Muscle layer of colon (tissue), 2 donors: ENCODE results near the gene LRRC1.

ENCODE experiments used
- H3K27ac ChIP-seq: one replicate; pipeline ENCODE4 v1.7.0; 2013; ENCODE audit warnings: low read depth, mild to moderate bottlenecking, low read length, moderate library complexity
- H3K27me3 ChIP-seq, 2 donors: one replicate each; pipeline ENCODE4 v1.7.0; 2013; ENCODE audit warnings: low read length in 2 of 2, mild to moderate bottlenecking in 2 of 2; ENCODE audit not compliant: insufficient read depth in 2 of 2, control insufficient read depth in 1 of 2
- H3K36me3 ChIP-seq: one replicate; pipeline ENCODE4 v1.7.0; 2013; ENCODE audit warnings: mild to moderate bottlenecking, low read length; ENCODE audit not compliant: insufficient read depth
- H3K4me1 ChIP-seq: one replicate; pipeline ENCODE4 v1.7.0; 2013; ENCODE audit warnings: mild to moderate bottlenecking, low read length; ENCODE audit not compliant: insufficient read depth
- H3K4me3 ChIP-seq, 2 donors: one replicate each; pipeline ENCODE4 v1.7.0; 2013; ENCODE audit warnings: low read length in 2 of 2, low read depth in 1 of 2, mild to moderate bottlenecking in 1 of 2, moderate library complexity in 1 of 2
- H3K9ac ChIP-seq: one replicate; pipeline ENCODE4 v1.7.0; 2013; ENCODE audit warnings: low read length
- H3K9me3 ChIP-seq: one replicate; pipeline ENCODE4 v1.7.0; 2013; ENCODE audit warnings: mild to moderate bottlenecking, low read length
- donor health status: abdominal sarcoma.
- donor health status: Adenocarcinoma of cecum.

LRRC1 gene

GRCh38 chr6:53929821-53930120, 135.0 kb downstream of the LRRC1 start:
- no peaks in the 10 kb centered on the region for H3K36me3 ChIP-seq
- no peak overlapping the region for H3K9ac ChIP-seq
- no peaks in the 10 kb centered on the region for H3K27me3 ChIP-seq
- no peak overlapping the region for H3K27ac ChIP-seq
- H3K9me3 ChIP-seq = no peaks in the 10 kb centered on the region
- H3K4me3 ChIP-seq = no peak overlapping the region
- peaks cover 3% of the 10 kb centered on the region for H3K4me1 ChIP-seq

DNA sequence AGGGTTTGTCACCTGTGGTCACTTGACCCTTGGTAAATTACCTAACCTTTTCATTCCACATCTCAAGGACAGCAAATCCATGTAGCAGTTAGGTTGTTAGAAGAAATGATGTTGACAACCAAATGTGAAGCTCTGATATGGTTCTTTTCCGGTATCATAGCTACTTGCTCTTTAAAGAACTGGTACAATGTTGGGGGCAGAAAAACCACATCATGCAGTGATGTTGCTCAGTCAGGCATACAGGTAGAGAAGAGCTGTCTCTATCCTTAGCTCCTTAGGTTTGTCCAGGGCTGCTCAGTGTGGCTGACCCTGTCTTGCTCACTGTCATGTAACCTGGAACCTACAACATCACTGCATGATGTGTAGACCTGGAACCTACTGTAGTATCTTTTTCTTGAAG, 135.5 kb downstream of the LRRC1 start:
- Histone ChIP-seq H3K4me1 (peaks cover 3% of the 10 kb centered on the region), H3K9me3 (no peaks in the 10 kb centered on the region), H3K27ac (no peak overlapping the region), H3K9ac (no peak overlapping the region), H3K27me3 (no peaks in the 10 kb centered on the region), H3K36me3 (no peaks in the 10 kb centered on the region), H3K4me3 (no peak overlapping the region)

DNA sequence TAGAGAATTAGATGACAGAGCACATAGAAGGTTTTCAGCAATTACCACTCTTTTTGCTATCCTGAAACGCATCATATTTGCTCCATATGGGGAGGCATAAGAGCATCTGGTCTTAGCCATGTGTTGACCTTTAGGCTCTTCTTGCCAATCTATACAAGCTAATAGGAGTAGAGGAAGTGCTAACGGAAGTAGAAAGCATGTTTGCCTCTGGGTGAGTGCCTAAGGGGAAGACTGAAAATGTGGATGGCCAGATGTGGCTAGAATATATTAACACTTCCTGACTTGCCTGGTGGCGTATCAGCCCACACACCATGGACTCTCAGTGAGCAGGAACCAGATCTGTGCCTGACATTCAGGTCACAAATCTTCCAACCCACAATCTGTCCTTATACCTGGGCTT, 136.3 kb downstream of the LRRC1 start:
- Histone ChIP-seq H3K4me1 (peaks cover 3% of the 10 kb centered on the region), H3K27ac (no peak overlapping the region), H3K9ac (no peak overlapping the region), H3K4me3 (no peak overlapping the region), H3K27me3 (no peaks in the 10 kb centered on the region), H3K36me3 (no peaks in the 10 kb centered on the region), H3K9me3 (no peaks in the 10 kb centered on the region)

GRCh38 chr6:53932516-53932915, 137.7 kb downstream of the LRRC1 start:
- Histone ChIP-seq H3K36me3 (no peaks in the 10 kb centered on the region), H3K9ac (no peak overlapping the region), H3K9me3 (no peaks in the 10 kb centered on the region), H3K4me3 (no peak overlapping the region), H3K27me3 (no peaks in the 10 kb centered on the region), H3K27ac (no peak overlapping the region), H3K4me1 (peaks cover 3% of the 10 kb centered on the region)

GRCh38 chr6:53934023-53934422, 139.2 kb downstream of the LRRC1 start:
- Histone ChIP-seq H3K27me3 (no peaks in the 10 kb centered on the region), H3K4me1 (peaks cover under 1% of the 10 kb centered on the region), H3K9me3 (no peaks in the 10 kb centered on the region), H3K36me3 (no peaks in the 10 kb centered on the region), H3K4me3 (no peak overlapping the region), H3K27ac (no peak overlapping the region), H3K9ac (no peak overlapping the region)

DNA sequence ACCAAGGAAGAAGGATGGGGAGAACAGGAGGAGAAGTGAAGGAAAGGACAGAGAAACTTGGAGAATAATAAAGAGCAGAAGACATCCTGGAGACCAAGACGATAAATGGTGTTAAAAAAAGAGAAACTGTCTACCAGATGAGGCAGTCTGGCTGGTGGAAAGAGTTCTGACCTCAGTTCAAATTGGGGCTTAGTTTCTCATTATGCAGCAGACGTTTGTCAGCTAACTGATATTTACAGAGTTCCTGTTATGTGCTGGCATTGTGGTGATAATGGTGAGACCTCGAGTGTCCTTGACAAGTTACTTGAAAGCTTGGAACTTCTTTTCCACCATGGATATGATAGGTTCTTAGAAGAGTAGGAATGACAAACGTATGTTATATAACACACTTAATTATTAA, 142.7 kb downstream of the LRRC1 start:
- H3K4me3 ChIP-seq = no peak overlapping the region
- no peaks in the 10 kb centered on the region for H3K36me3 ChIP-seq
- H3K4me1 ChIP-seq = no peaks in the 10 kb centered on the region
- no peak overlapping the region for H3K9ac ChIP-seq
- H3K9me3 ChIP-seq = no peaks in the 10 kb centered on the region
- no peaks in the 10 kb centered on the region for H3K27me3 ChIP-seq
- no peak overlapping the region for H3K27ac ChIP-seq

GRCh38 chr6:53938810-53939209, 144.0 kb downstream of the LRRC1 start:
- Histone ChIP-seq H3K9ac (no peak overlapping the region), H3K36me3 (no peaks in the 10 kb centered on the region), H3K9me3 (no peaks in the 10 kb centered on the region), H3K4me3 (no peak overlapping the region), H3K27me3 (no peaks in the 10 kb centered on the region), H3K4me1 (peaks cover 8% of the 10 kb centered on the region), H3K27ac (no peak overlapping the region)

DNA sequence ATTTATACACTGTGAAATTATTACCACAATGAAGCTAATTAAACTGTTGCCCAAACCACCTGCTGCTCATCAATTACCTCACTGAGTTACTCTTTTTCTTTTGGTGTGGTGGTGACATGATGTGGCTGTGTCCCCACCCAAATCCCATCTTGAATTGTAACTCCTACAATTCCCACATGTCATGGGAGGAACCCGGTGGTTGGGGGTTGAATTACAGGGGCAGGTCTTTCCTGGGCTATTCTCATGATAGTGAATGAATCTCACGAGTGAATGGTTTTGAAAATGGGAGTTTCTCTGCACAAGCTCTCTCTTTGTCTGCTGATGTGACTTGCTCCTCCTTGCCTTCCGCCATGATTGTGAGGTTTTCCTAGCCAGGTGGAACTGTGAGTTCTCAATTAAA, 145.0 kb downstream of the LRRC1 start:
- no peaks in the 10 kb centered on the region for H3K27me3 ChIP-seq
- peaks cover 8% of the 10 kb centered on the region for H3K4me1 ChIP-seq
- no peak overlapping the region for H3K4me3 ChIP-seq

DNA sequence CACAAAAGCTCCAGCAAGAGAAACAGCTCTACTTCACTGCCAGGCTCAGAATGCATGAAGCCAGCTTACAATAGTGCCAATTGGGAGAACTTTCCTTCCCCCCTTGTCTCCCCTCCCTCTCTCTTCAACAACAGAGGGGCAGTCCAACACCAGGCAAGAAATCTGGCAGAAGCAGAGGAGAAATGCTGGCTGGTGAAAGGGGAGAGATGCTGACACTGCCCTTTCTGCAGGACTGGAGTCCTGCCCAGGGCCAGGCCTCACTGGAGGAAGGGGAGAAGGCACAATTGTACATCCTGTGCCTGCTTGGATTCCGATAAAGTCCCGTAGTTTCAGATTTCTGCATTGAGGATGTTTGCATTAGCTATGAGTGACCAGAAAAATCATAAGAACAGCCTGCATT, 148.6 kb downstream of the LRRC1 start:
- H3K27me3 ChIP-seq = no peaks in the 10 kb centered on the region
- peaks cover 8% of the 10 kb centered on the region for H3K4me1 ChIP-seq
- H3K36me3 ChIP-seq = no peaks in the 10 kb centered on the region
- no peak overlapping the region for H3K9ac ChIP-seq
- no peaks in the 10 kb centered on the region for H3K9me3 ChIP-seq
- no peak overlapping the region for H3K27ac ChIP-seq
- no peak overlapping the region for H3K4me3 ChIP-seq

More for the DNA sequence above, 145.0 kb downstream of the LRRC1 start:
- H3K36me3 ChIP-seq = no peaks in the 10 kb centered on the region
- H3K9ac ChIP-seq = no peak overlapping the region
- H3K9me3 ChIP-seq = no peaks in the 10 kb centered on the region
- H3K27ac ChIP-seq = no peak overlapping the region

DNA sequence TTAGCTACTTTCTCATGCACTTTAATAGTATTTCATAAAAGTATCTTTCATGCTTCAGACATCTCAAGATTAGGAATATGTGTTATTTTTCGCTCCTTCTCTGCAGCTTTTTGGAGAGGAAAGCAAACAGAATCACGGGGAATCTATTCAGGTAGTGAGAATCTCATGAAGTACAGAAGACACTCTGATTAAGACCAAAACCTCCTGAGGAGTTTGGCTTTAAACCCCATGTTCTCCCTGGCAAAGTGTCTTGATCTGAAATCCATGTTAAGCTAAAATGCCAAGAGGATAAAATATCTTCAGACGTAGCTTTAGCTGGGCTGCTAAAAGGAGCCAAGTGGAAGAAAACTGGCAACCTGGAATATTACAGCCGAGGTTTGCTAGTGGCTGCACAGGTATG, 149.3 kb downstream of the LRRC1 start:
- Histone ChIP-seq H3K9ac (no peak overlapping the region), H3K27me3 (no peaks in the 10 kb centered on the region), H3K4me3 (no peak overlapping the region), H3K9me3 (no peaks in the 10 kb centered on the region), H3K4me1 (peaks cover 8% of the 10 kb centered on the region), H3K36me3 (no peaks in the 10 kb centered on the region), H3K27ac (no peak overlapping the region)

- H3K4me1 ChIP-seq = peaks cover 8% of the 10 kb centered on the region
- H3K4me3 ChIP-seq = no peak overlapping the region
- H3K36me3 ChIP-seq = no peaks in the 10 kb centered on the region
- H3K27ac ChIP-seq = no peak overlapping the region
- H3K9me3 ChIP-seq = no peaks in the 10 kb centered on the region
- H3K27me3 ChIP-seq = no peaks in the 10 kb centered on the region
- H3K9ac ChIP-seq = no peak overlapping the region
Measured at GRCh38 chr6:53944543-53944942, 149.7 kb downstream of the LRRC1 start.

DNA sequence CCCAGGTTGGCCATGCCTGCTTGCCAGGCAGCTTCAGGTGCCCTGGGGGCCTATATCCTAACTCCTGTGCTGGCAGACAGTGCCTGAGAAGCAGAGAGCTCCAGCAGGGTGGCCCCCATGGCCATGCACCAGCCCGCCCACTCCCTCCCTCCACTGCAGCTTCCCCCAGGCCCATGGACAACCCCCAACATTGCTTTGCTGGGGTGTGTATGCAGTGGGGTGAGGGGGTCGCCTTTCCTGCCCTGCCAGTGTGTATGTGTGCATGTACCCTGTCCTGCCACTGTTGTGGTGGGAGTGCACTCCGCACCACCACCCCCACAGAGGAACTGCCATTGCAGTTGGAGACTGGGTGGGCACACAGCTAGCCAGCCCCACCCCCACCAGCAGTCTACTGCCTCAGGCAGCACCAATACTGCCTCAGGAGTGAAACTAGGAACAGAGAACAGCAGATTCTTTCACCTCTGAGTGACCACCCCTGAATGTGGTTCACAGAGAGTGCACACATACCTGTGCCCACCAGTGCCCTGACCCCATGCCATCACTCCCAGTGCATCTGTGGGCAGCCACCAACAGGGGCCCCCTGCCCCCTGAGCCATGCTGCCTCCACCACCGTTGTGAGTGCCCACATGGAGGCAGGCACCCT, 151.1 kb downstream of the LRRC1 start:
- H3K9me3 ChIP-seq = no peaks in the 10 kb centered on the region
- peaks cover 8% of the 10 kb centered on the region for H3K4me1 ChIP-seq
- H3K4me3 ChIP-seq = no peak overlapping the region
- H3K27me3 ChIP-seq = no peaks in the 10 kb centered on the region
- no peak overlapping the region for H3K9ac ChIP-seq
- H3K27ac ChIP-seq = no peak overlapping the region
- H3K36me3 ChIP-seq = no peaks in the 10 kb centered on the region
